WTC11 (cell line): ENCODE data around the gene PPP1R3E.

Experiments
- ELF4 ChIP-seq: sonication (generic); formaldehyde crosslinking; IDR thresholded peaks from 2 replicates; pipeline ENCODE4 v1.8.1; 2022; ENCODE audit warnings: low read depth, mild to moderate bottlenecking, moderate library complexity, missing genetic modification reagents
- FOXJ3 ChIP-seq: sonication (generic); formaldehyde crosslinking; IDR thresholded peaks from 2 replicates; pipeline ENCODE4 v1.9.0; 2021; ENCODE audit warnings: missing genetic modification reagents, mild to moderate bottlenecking, borderline replicate concordance
- FOXP1 ChIP-seq: sonication (generic); formaldehyde crosslinking; IDR thresholded peaks from 2 replicates; pipeline ENCODE4 v1.8.0; 2022; ENCODE audit warnings: missing genetic modification reagents, mild to moderate bottlenecking, moderate library complexity, borderline replicate concordance
- GABPB1 ChIP-seq: sonication (generic); formaldehyde crosslinking; IDR thresholded peaks from 2 replicates; pipeline ENCODE4 v1.8.1; 2023; ENCODE audit warnings: mild to moderate bottlenecking, missing genetic modification reagents
- NFYB ChIP-seq: sonication (generic); formaldehyde crosslinking; conservative IDR thresholded peaks from 2 replicates; pipeline ENCODE4 v1.8.0; 2022; ENCODE audit warnings: low read depth, missing genetic modification reagents
- TEAD4 ChIP-seq: sonication (generic); formaldehyde crosslinking; IDR thresholded peaks from 2 replicates; pipeline ENCODE4 v1.8.0; 2022; ENCODE audit warnings: mild to moderate bottlenecking, missing genetic modification reagents
- ZBTB21 ChIP-seq: sonication (generic); formaldehyde crosslinking; IDR thresholded peaks from 2 replicates; pipeline ENCODE4 v1.8.1; 2023; ENCODE audit warnings: mild to moderate bottlenecking, missing genetic modification reagents, borderline replicate concordance
- ZNF671 ChIP-seq: fragments of 250-450 bp; sonication (Bioruptor Pico); IDR thresholded peaks from 2 replicates; pipeline ENCODE4 v1.8.0; 2021; ENCODE audit warnings: mild to moderate bottlenecking
- TF ChIP-seq, protein P1 (sequence below): fragments of 200-600 bp; IDR thresholded peaks from 2 replicates; pipeline ENCODE4 v1.8.0; 2022; ENCODE audit warnings: antibody characterized with exemption
- TF ChIP-seq, protein P2 (sequence below): sonication (generic); formaldehyde crosslinking; IDR thresholded peaks from 2 replicates; pipeline ENCODE4 v1.8.1; 2023; ENCODE audit warnings: mild to moderate bottlenecking, missing genetic modification reagents, moderate library complexity
- TF ChIP-seq, protein P3 (sequence below): sonication (generic); formaldehyde crosslinking; IDR thresholded peaks from 2 replicates; pipeline ENCODE4 v1.8.0; 2022; ENCODE audit warnings: mild to moderate bottlenecking, missing genetic modification reagents
- TF ChIP-seq, protein P4 (sequence below): sonication (generic); formaldehyde crosslinking; IDR thresholded peaks from 2 replicates; pipeline ENCODE4 v1.8.1; 2022; ENCODE audit warnings: low read depth, mild to moderate bottlenecking, moderate library complexity, missing genetic modification reagents, borderline replicate concordance
- TF ChIP-seq, protein P5 (sequence below): sonication (generic); formaldehyde crosslinking; IDR thresholded peaks from 2 replicates; pipeline ENCODE4 v1.8.1; 2022; ENCODE audit warnings: missing genetic modification reagents, borderline replicate concordance

DNA sequence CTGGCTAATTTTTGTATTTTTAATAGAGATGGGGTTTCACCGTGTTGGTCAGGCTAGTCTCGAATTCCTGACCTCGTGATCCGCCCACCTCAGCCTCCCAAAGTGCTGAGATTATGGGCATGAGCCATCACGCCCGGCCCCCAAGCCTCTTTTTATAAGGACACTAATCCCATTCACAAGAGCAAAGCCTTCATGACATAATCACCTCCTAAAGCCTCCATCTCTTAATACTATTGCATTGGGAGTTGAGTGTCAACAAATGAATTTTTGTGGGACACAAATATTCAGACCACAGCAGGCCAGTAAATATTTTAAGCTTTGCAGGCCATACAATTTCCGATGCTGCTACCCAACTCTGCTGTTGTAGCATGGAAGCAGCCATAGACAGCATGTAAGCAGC, 54.1 kb downstream of the PPP1R3E start:
- TF ChIP-seq, protein P1, sequence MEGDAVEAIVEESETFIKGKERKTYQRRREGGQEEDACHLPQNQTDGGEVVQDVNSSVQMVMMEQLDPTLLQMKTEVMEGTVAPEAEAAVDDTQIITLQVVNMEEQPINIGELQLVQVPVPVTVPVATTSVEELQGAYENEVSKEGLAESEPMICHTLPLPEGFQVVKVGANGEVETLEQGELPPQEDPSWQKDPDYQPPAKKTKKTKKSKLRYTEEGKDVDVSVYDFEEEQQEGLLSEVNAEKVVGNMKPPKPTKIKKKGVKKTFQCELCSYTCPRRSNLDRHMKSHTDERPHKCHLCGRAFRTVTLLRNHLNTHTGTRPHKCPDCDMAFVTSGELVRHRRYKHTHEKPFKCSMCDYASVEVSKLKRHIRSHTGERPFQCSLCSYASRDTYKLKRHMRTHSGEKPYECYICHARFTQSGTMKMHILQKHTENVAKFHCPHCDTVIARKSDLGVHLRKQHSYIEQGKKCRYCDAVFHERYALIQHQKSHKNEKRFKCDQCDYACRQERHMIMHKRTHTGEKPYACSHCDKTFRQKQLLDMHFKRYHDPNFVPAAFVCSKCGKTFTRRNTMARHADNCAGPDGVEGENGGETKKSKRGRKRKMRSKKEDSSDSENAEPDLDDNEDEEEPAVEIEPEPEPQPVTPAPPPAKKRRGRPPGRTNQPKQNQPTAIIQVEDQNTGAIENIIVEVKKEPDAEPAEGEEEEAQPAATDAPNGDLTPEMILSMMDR, result no peak
- no peak for TF ChIP-seq FOXP1 (CRISPR knock-in tag)
- TF ChIP-seq ZBTB21 (CRISPR knock-in tag), result no peak
- TF ChIP-seq NFYB (CRISPR knock-in tag), result no peak
- TF ChIP-seq, protein P2, sequence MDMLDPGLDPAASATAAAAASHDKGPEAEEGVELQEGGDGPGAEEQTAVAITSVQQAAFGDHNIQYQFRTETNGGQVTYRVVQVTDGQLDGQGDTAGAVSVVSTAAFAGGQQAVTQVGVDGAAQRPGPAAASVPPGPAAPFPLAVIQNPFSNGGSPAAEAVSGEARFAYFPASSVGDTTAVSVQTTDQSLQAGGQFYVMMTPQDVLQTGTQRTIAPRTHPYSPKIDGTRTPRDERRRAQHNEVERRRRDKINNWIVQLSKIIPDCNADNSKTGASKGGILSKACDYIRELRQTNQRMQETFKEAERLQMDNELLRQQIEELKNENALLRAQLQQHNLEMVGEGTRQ (CRISPR knock-in tag), result no peak
- TF ChIP-seq, protein P3, sequence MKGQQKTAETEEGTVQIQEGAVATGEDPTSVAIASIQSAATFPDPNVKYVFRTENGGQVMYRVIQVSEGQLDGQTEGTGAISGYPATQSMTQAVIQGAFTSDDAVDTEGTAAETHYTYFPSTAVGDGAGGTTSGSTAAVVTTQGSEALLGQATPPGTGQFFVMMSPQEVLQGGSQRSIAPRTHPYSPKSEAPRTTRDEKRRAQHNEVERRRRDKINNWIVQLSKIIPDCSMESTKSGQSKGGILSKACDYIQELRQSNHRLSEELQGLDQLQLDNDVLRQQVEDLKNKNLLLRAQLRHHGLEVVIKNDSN (CRISPR knock-in tag), result no peak
- no peak for TF ChIP-seq ZNF671
- no peak for TF ChIP-seq GABPB1 (CRISPR knock-in tag)
- TF ChIP-seq FOXJ3 (CRISPR knock-in tag), result no peak
- TF ChIP-seq, protein P4, sequence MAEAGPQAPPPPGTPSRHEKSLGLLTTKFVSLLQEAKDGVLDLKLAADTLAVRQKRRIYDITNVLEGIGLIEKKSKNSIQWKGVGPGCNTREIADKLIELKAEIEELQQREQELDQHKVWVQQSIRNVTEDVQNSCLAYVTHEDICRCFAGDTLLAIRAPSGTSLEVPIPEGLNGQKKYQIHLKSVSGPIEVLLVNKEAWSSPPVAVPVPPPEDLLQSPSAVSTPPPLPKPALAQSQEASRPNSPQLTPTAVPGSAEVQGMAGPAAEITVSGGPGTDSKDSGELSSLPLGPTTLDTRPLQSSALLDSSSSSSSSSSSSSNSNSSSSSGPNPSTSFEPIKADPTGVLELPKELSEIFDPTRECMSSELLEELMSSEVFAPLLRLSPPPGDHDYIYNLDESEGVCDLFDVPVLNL (CRISPR knock-in tag), result no peak
- TF ChIP-seq, protein P5, sequence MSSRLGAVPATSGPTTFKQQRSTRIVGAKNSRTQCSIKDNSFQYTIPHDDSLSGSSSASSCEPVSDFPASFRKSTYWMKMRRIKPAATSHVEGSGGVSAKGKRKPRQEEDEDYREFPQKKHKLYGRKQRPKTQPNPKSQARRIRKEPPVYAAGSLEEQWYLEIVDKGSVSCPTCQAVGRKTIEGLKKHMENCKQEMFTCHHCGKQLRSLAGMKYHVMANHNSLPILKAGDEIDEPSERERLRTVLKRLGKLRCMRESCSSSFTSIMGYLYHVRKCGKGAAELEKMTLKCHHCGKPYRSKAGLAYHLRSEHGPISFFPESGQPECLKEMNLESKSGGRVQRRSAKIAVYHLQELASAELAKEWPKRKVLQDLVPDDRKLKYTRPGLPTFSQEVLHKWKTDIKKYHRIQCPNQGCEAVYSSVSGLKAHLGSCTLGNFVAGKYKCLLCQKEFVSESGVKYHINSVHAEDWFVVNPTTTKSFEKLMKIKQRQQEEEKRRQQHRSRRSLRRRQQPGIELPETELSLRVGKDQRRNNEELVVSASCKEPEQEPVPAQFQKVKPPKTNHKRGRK (CRISPR knock-in tag), result no peak
- TF ChIP-seq ELF4 (CRISPR knock-in tag), result no peak
- no peak for TF ChIP-seq TEAD4 (CRISPR knock-in tag)
